GM12801 (cell line): ENCODE measurements around the gene PLEKHA7.

Experiments
- CTCF ChIP-seq: IDR thresholded peaks from one replicate; pipeline ENCODE4 v1.5.1; 2011; ENCODE audit warnings: control low read depth; ENCODE audit not compliant: insufficient read length; ENCODE audit errors: extremely low read depth

The PLEKHA7 gene

GRCh38 chr11:16825101-16825500, 189.1 kb downstream of the PLEKHA7 start:
- no peak for TF ChIP-seq CTCF

- no peak for TF ChIP-seq CTCF
These were observed 193.7 kb downstream of the PLEKHA7 start for GRCh38 chr11:16820324-16821092.

GRCh38 chr11:16818284-16818683, 195.9 kb downstream of the PLEKHA7 start:
- TF ChIP-seq CTCF = no peak

GRCh38 chr11:16817351-16817750, 196.9 kb downstream of the PLEKHA7 start:
- TF ChIP-seq CTCF = no peak

- no peak for TF ChIP-seq CTCF
These were observed 197.6 kb downstream of the PLEKHA7 start for GRCh38 chr11:16816358-16817270.

GRCh38 chr11:16815047-16815767, 199.0 kb downstream of the PLEKHA7 start:
- TF ChIP-seq CTCF = no peak

GRCh38 chr11:16814410-16815046, 199.7 kb downstream of the PLEKHA7 start:
- no peak for TF ChIP-seq CTCF
